Measurements from ENCODE around the gene RBFOX2. TPM values are rescaled to one million over a fixed set of nuclear protein-coding genes. Genes with fewer than 3 reads are reported as not detected.

The RBFOX2 gene
- total and polyA plus RNA-seq, 2 of the 8 experiments (the other 6 are each of a cell fraction or from before 2014, with no cell fraction given), result 121 to 122 TPM

DNA sequence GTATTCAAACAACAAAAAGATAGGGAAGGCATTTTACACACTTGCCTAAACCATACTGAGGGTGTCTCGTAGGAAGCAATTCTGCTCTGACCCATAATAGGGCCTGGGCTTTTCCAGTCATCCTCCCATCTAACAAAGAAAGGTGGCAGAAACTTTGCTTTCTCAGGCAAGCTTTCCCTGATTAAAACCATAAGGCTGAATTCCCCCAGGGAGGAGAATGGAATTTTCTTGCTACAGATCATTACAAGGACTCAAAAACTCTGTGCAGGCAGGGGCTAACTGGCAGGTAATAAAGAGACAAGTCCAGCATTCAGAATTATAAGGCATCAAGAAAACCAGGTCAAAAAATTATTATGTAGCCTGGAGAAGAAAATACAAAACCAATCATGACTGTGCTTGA is 90.4 kb downstream of the RBFOX2 start:
- H3K9ac ChIP-seq (replicated peaks in 1 of 4; ENCODE audit: extremely low read depth in 1 of 4, low read depth in 3 of 4, low read length in 3 of 4), result no peak overlapping the region
- H4K8ac ChIP-seq (ENCODE audit: extremely low read depth, insufficient read depth, low read length), result no peak overlapping the region
- H2AK5ac ChIP-seq (ENCODE audit: low read depth, low read length), result no peak overlapping the region
- ChIA-PET CTCF (ENCODE audit: partially characterized antibody) (interaction anchor here (0.7 to 2.3 kb wide), 3 partner anchors 9 to 128 kb away, joined by 3 to 9 read pairs (median 3); no protein-coding TSS in a partner anchor), POLR2A (ENCODE audit: partially characterized antibody) (no interaction called here)
- no peak overlapping the region for H3K23ac ChIP-seq (ENCODE audit: insufficient read length)
- 92% methylated on average over 1 of the region's 1 CpG; no CpG with 5 or more reads in 1 of the 2 experiments for WGBS, 2 experiments (ENCODE audit: extremely low coverage in 1 of 2, insufficient coverage in 1 of 2, insufficient read length in 1 of 2, insufficient replicate concordance in 2 of 2, low coverage in 1 of 2, low lambda C conversion rate in 2 of 2, missing lambda C conversion rate in 1 of 2)
- no peak overlapping the region for H3K56ac ChIP-seq (replicated peaks; ENCODE audit: insufficient read length, low read depth, low read length)
- H3K4ac ChIP-seq (replicated peaks; ENCODE audit: insufficient read length, low read depth, low read length), result no peak overlapping the region
- no peak overlapping the region for H4K5ac ChIP-seq (ENCODE audit: insufficient read length, low read depth, low read length)
- H4K91ac ChIP-seq (replicated peaks; ENCODE audit: insufficient read length, low read length), result no peak overlapping the region
- H3K4me2 ChIP-seq (ENCODE audit: insufficient read depth in 1 of 2, low read depth in 2 of 2, low read length in 2 of 2), result no peak overlapping the region
- TF ChIP-seq HDAC6 (IDR thresholded peaks at IDR 0.05; ENCODE audit: low read depth, low read length) (no peak), JUN (IDR thresholded peaks at IDR 0.05; ENCODE audit: low read depth, low read length) (no peak), ZNF274 (IDR thresholded peaks at IDR 0.05; ENCODE audit: borderline replicate concordance, extremely low read depth, low read length) (no peak), BRCA1 (IDR thresholded peaks at IDR 0.05; ENCODE audit: low read depth, low read length) (no peak), BACH1 (IDR thresholded peaks at IDR 0.05; ENCODE audit: low read length) (no peak), SP1 (IDR thresholded peaks at IDR 0.05; ENCODE audit: low read depth, low read length) (no peak), RNF2 (IDR thresholded peaks at IDR 0.05; ENCODE audit: borderline replicate concordance, low read depth, low read length, missing control alignments, poor library complexity, severe bottlenecking) (no peak), CBX5 (IDR thresholded peaks at IDR 0.05; ENCODE audit: low read depth, low read length) (no peak), HDAC2 (IDR thresholded peaks at IDR 0.05; ENCODE audit: borderline replicate concordance in 1 of 2, low read depth in 2 of 2, low read length in 2 of 2) (no peak)
- no peak overlapping the region for H2BK5ac ChIP-seq (ENCODE audit: low read depth, low read length)
- peaks cover 0 to 36% of the 10 kb centered on the region in 2 experiments; a peak in 2 of 4 replicates for H3K79me2 ChIP-seq (ENCODE audit: control insufficient read depth in 1 of 2, insufficient read depth in 2 of 2, low read length in 2 of 2)
- no peaks in the 10 kb centered on the region for H3K79me1 ChIP-seq (ENCODE audit: low read depth, low read length)
- H2BK12ac ChIP-seq (ENCODE audit: low read depth, low read length), result no peak overlapping the region
- no peak overlapping the region for H2BK120ac ChIP-seq (replicated peaks; ENCODE audit: low read depth, low read length)
- H2BK15ac ChIP-seq (ENCODE audit: low read length), result no peak overlapping the region
- H4K20me1 ChIP-seq (replicated peaks in 1 of 2; ENCODE audit: control insufficient read depth in 1 of 2, insufficient read depth in 2 of 2, low read length in 2 of 2), result peaks cover 0 to 2% of the 10 kb centered on the region in 2 experiments
- H3K4me1 ChIP-seq (replicated peaks in 1 of 4; ENCODE audit: control insufficient read depth in 3 of 4, insufficient read depth in 4 of 4, low read length in 3 of 4), result peaks cover 0 to 1% (median 0%) of the 10 kb centered on the region in 4 experiments; a peak in 1 of 7 replicates
- H2BK20ac ChIP-seq (ENCODE audit: low read length), result no peak overlapping the region
- no peak overlapping the region for H2AFZ ChIP-seq (ENCODE audit: low read length)
- H3K14ac ChIP-seq (ENCODE audit: insufficient read length), result no peak overlapping the region
- H3K27me3 ChIP-seq (replicated peaks in 1 of 4; ENCODE audit: control insufficient read depth in 3 of 4, extremely low read depth in 1 of 4, insufficient read depth in 3 of 4, low read length in 3 of 4), result no peaks in the 10 kb centered on the region
- no peaks in the 10 kb centered on the region for H3K9me3 ChIP-seq (ENCODE audit: insufficient read depth in 2 of 2, low read depth in 1 of 2, low read length in 1 of 2)
- H3K36me3 ChIP-seq (ENCODE audit: control insufficient read depth in 2 of 4, insufficient read depth in 4 of 4, low read length in 3 of 4), result peaks cover 0 to 3% (median 0%) of the 10 kb centered on the region in 4 experiments; a peak in 1 of 8 replicates
- no peak overlapping the region for H3K27ac ChIP-seq (ENCODE audit: low read depth, low read length)
- H3K4me3 ChIP-seq (ENCODE audit: extremely low read depth in 1 of 4, insufficient read depth in 2 of 4, low read depth in 3 of 4, low read length in 4 of 4), result no peak overlapping the region
- no peak for DNase-seq (ENCODE audit: low read depth in 1 of 2, low spot score in 2 of 2)
- no peak overlapping the region for H3K18ac ChIP-seq (ENCODE audit: extremely low read depth, low read length)
- H3K23me2 ChIP-seq (ENCODE audit: low read depth, low read length), result no peaks in the 10 kb centered on the region
- no peak for FAIRE-seq

All from H1 (cell line).